ENCODE measurements around the gene NEURL4.

NEURL4 gene

GRCh38 chr17:7282752-7283321, 46.3 kb downstream of the NEURL4 start:
- TF ChIP-seq, protein P1, sequence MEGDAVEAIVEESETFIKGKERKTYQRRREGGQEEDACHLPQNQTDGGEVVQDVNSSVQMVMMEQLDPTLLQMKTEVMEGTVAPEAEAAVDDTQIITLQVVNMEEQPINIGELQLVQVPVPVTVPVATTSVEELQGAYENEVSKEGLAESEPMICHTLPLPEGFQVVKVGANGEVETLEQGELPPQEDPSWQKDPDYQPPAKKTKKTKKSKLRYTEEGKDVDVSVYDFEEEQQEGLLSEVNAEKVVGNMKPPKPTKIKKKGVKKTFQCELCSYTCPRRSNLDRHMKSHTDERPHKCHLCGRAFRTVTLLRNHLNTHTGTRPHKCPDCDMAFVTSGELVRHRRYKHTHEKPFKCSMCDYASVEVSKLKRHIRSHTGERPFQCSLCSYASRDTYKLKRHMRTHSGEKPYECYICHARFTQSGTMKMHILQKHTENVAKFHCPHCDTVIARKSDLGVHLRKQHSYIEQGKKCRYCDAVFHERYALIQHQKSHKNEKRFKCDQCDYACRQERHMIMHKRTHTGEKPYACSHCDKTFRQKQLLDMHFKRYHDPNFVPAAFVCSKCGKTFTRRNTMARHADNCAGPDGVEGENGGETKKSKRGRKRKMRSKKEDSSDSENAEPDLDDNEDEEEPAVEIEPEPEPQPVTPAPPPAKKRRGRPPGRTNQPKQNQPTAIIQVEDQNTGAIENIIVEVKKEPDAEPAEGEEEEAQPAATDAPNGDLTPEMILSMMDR (IDR thresholded peaks at IDR 0.05; ENCODE audit: insufficient read depth, low read length, poor library complexity, severe bottlenecking): peak; percentile 11
- DNase-seq (ENCODE audit: extremely low read depth, insufficient read length): no peak
- no peaks in the 10 kb centered on the region for H3K27me3 ChIP-seq (replicated peaks; ENCODE audit: control insufficient read depth, insufficient read depth, low read length)
- H3K4me3 ChIP-seq (replicated peaks; ENCODE audit: low read depth, low read length): no peak overlapping the region
- H3K36me3 ChIP-seq (ENCODE audit: control insufficient read depth, insufficient read depth, low read length): no peaks in the 10 kb centered on the region

GRCh38 chr17:7281953-7282751, 47.0 kb downstream of the NEURL4 start:
- no peak for DNase-seq (ENCODE audit: extremely low read depth, insufficient read length)
- H3K36me3 ChIP-seq (ENCODE audit: control insufficient read depth, insufficient read depth, low read length): no peaks in the 10 kb centered on the region
- H3K4me3 ChIP-seq (replicated peaks; ENCODE audit: low read depth, low read length): peak overlapping the region; percentile 58
- TF ChIP-seq, protein P1 (IDR thresholded peaks at IDR 0.05; ENCODE audit: insufficient read depth, low read length, poor library complexity, severe bottlenecking): no peak
- no peaks in the 10 kb centered on the region for H3K27me3 ChIP-seq (replicated peaks; ENCODE audit: control insufficient read depth, insufficient read depth, low read length)

DNA sequence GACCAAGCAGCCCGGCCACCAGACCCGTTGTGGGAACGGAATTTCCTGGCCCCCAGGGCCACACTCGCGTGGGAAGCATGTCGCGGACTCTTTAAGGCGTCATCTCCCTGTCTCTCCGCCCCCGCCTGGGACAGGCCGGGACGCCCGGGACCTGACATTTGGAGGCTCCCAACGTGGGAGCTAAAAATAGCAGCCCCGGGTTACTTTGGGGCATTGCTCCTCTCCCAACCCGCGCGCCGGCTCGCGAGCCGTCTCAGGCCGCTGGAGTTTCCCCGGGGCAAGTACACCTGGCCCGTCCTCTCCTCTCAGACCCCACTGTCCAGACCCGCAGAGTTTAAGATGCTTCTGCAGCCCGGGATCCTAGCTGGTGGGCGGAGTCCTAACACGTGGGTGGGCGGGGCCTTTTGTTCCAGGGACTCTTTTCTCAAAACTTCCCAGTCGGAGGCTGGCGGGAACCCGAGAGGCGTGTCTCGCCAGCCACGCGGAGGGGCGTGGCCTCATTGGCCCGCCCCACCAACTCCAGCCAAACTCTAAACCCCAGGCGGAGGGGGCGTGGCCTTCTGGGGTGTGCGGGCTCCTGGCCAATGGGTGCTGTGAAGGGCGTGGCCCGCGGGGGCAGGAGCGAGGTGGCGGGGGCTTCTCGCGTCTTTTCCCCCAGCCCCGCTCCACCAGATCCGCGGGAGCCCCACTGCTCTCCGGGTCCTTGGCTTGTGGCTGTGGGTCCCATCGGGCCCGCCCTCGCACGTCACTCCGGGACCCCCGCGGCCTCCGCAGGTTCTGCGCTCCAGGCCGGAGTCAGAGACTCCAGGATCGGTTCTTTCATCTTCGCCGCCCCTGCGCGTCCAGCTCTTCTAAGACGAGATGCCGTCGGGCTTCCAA, 47.8 kb downstream of the NEURL4 start, which contains the start of gene SLC2A4:
Gene SLC2A4 (plus strand): TSS at position 645 of the 879 bp plus-strand sequence. CDS start 217 bp downstream, at position 862.
- H3K4me3 ChIP-seq (replicated peaks; ENCODE audit: low read depth, low read length): peak within 1 kb of the TSS; percentile 58
- DNase-seq (ENCODE audit: extremely low read depth, insufficient read length): peak; percentile 89
- TF ChIP-seq, protein P1 (IDR thresholded peaks at IDR 0.05; ENCODE audit: insufficient read depth, low read length, poor library complexity, severe bottlenecking): no peak

DNA sequence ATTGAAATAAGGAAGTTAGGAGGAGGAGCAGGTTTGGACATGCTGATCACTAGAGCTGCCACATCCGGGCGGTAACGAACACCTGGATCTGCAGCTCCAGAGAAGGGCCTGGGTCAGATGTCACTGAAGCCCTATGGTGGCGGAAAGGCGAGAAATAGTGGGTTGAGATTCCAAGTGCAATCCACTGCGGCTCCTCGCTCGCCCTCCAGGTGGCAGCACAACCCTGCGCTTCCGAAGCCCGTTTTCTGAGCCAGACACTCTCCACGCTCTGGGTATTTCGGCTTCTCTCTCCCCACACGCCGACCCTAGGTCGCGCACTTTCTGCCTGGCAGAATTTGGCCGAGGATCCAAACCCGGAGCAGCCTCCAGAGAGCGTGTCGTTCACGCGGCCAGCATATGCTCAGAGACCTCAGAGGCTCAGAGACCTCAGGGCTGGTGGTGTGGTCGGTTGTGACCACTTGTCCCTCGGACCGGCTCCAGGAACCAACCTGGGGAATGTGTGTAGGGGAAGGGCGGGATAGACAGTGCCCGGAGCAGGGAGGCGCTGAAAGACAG, 48.5 kb downstream of the NEURL4 start:
- TF ChIP-seq, protein P1 (IDR thresholded peaks at IDR 0.05; ENCODE audit: insufficient read depth, low read length, poor library complexity, severe bottlenecking): peak; percentile 82
- H3K36me3 ChIP-seq (ENCODE audit: control insufficient read depth, insufficient read depth, low read length): no peaks in the 10 kb centered on the region
- H3K4me3 ChIP-seq (replicated peaks; ENCODE audit: low read depth, low read length): peak overlapping the region; percentile 58
- DNase-seq (ENCODE audit: extremely low read depth, insufficient read length): peak; percentile 80
- H3K27me3 ChIP-seq (replicated peaks; ENCODE audit: control insufficient read depth, insufficient read depth, low read length): no peaks in the 10 kb centered on the region

More for the DNA sequence above, 47.8 kb downstream of the NEURL4 start, which contains the start of gene SLC2A4:
- Histone ChIP-seq H3K27me3 (replicated peaks; ENCODE audit: control insufficient read depth, insufficient read depth, low read length) (no peaks in the 10 kb centered on the region), H3K36me3 (ENCODE audit: control insufficient read depth, insufficient read depth, low read length) (no peaks in the 10 kb centered on the region)

DNA sequence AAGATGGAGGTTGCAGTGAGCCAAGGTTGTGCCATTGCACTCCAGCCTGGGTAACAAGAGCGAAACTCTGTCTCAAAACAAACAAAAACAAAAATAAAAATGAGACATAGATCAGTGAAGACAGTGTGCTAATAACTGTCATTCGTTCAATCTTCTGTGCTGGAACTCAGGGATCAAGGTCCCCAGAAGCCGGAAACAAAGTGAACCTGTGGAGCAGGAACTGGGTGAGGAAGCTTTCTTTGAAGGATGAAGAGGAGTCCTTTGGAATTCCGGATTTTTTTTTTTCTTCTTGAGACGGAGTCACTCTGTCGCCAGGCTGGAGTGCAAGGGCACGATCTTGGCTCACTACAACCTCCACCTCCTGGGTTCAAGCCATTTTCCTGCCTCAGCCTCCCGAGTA, 49.7 kb downstream of the NEURL4 start:
- Histone ChIP-seq H3K27me3 (replicated peaks; ENCODE audit: control insufficient read depth, insufficient read depth, low read length) (no peaks in the 10 kb centered on the region), H3K4me3 (replicated peaks; ENCODE audit: low read depth, low read length) (no peak overlapping the region), H3K36me3 (ENCODE audit: control insufficient read depth, insufficient read depth, low read length) (no peaks in the 10 kb centered on the region)
- no peak for DNase-seq (ENCODE audit: extremely low read depth, insufficient read length)
- TF ChIP-seq, protein P1 (IDR thresholded peaks at IDR 0.05; ENCODE audit: insufficient read depth, low read length, poor library complexity, severe bottlenecking): no peak

Measured in GM06990 (cell line).